Right hindlimb (tissue), 1 donor: Measurements from ENCODE around the gene FAM8A1.
"Not testable (repeated sequence)": the region's sequence is repeated elsewhere in the genome, so short reads cannot be mapped to it uniquely, and the experiment has no call there.

Experiments
- DNase-seq: peaks from one replicate; pipeline ENCODE4 v3.0.0-alpha.2; 2018

Gene FAM8A1

DNA sequence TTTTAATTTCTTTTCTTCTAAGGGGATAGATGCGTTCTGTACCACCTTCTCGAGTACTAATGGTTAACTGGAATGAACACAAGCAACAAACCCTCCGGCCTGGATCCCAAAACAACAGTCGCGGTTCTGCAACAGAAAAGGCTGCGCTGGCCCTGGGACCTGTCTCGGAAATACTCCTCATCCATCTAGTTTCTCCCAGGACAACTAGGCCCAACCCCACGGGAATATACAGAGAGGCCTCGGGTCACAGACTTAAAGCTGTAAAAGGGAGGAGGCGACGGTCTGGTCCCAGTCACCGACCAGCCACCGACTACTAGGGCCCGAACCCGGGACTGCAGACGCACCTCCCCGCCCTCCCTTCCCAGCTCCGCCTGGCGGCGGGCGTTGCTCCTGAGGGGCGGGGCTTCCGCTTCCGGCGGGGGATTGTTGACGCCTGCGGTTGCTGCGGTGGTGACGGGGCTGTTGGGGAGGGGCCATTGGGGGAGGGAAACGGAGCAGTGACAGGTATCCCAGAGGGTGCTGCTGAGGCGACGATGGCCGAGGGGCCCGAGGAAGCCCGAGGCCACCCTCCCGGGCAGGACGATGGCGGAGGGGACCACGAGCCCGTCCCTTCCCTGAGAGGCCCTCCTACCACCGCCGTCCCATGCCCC, at the start of gene FAM8A1:
Gene FAM8A1, plus strand, starts transcription at position 426 of the 650 bp plus-strand sequence. Its CDS starts 108 bp downstream, at position 534.
- DNase-seq = peak; percentile 96

DNA sequence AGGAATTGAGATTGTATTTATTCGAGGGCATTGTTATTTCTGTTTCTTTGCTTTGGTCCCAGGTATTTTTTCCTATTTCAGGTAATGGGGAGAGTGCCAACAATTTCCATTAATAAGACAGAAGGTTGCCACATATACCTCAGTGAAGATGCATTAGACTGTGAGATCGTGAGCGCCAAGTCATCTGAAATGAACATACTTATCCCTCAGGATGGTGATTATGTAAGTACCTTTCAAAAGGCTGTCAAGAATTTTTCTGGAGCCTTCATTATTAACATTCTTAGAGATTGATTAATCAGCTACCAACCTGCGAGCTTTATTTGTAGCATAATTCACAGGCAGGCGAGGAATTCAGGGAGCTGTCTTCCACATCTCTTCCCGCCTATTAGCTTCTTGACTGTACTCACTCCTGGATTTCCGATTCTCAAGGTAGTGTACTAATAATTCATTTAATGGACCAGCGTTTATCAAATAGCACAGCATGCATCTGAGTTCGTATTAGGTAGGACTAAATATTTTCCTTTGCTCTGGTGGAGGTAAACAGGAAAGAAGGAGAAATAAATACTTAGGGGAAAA, 48.6 kb upstream of the FAM8A1 start:
- DNase-seq = no peak

- peak; percentile 24 for DNase-seq
Measured at GRCh38 chr6:17552861-17553260, 47.2 kb upstream of the FAM8A1 start.

DNA sequence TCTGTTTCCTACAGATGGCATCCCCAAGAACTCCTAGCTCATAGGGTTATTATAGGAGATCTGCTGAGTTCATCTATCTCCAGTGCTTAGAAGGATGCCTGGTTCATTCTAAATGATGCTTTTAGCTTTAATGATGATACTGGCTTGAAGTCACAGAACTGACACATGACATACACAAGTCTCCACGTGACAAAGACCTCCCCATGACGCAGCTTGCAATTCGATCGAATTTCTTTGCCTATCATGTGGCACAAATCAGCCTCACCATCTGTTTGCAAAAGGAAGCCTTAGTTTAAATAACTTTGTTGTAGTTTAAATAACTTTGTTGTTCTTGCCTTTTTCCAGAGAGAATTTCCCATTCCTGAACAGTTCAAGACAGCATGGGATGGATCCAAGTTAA, 44.1 kb upstream of the FAM8A1 start:
- no peak for DNase-seq

GRCh38 chr6:17562636-17563035, 37.5 kb upstream of the FAM8A1 start:
- DNase-seq = no peak

DNA sequence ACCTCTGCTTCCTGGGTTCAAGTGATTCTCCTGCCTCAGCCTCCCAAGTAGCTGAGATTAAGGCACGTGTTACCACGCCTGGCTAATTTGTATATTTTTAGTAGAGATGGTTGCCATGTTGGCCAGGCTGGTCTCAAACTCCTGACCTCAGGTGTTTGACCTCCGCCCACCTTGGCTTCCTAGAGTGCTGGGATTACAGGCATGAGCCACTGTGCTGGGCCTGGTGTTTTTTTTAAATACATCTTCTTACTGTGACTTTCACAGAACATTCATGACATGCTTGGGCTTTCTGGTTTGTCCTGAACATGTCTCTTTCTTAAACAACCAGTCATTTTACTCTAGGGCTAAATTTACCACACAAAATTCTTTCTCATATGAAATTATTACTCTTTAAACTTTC, 34.7 kb upstream of the FAM8A1 start:
- no peak for DNase-seq

DNA sequence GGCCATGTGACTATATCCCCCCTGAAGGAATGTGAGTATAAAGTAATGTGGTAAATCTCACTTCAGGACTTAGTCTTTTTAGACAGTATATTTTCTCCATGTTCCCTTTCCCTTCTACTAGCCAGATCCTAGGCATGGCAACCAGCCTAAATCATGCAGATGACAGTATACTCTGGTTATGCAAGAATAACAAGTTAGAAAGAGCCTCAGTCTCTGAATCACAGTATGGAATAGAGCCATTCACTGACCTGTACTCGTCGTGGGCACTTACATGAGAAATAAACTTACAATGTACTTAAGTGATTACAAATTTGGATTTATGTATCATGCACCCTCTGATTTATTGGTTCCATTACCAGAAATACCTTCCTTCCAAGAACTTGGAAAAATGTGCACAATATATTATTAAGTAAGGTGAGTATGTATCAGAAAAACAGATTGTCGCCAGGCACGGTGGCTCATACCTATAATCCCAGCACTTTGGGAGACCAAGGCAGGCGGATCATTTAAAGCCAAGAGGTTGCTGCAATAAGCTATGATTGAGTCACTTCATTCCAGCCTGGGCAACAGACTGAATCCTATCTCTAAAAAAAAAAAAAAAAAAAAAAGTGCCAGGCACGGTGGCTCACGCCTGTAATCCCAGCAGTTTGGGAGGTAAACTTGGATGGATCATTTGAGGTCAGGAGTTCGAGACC, 25.1 kb upstream of the FAM8A1 start:
- no peak for DNase-seq

DNA sequence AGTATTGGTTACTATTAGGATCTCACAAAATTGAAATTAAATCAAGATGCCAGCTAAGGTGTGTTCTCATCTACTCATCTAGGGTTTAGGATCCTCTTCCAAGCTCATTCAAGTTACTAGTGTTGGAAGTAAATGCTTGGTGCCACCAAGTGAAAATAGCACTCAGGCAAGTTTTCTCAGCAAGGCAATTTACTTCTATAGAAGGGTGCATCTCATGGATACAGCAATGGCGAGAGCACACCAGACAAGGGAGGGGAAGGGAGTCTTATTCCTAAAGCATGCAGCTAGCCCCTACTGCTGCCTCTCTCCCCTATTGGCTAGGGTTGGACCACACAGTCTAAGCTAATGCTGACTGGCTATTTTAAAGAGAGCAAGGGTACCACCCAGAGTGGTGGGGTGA, 23.0 kb upstream of the FAM8A1 start:
- no peak for DNase-seq

GRCh38 chr6:17580518-17581048, 19.5 kb upstream of the FAM8A1 start:
- DNase-seq = peak; percentile 70

GRCh38 chr6:17581282-17581681, 18.8 kb upstream of the FAM8A1 start:
- not testable (repeated sequence) for DNase-seq

GRCh38 chr6:17583811-17584210, 16.3 kb upstream of the FAM8A1 start:
- DNase-seq = no peak

DNA sequence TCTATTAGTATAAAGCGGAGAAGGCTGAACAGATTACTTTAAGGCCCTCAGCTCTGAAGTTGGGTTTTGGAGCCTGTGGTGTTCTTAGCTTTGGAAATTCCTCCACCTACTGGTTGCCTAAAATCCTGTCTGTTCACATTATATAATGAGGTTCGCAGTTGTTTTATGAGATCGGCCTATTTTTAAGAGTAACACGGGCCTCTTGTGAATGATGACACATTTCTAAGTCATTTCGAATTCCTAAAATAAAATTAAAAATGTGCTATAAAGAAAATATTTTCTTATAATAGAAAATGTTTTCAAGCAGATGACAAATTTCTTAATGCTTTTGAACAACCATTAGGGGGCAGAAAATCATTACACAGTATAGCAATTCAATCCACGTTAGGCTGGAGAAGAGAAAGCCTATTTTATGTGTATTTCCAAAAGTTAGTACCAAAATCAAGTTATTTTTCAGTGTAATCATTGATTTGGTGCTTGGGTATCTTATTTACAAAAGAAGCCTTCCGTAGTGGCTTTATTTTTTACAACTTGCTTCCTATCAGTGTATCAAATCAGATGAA, 15.8 kb upstream of the FAM8A1 start:
- DNase-seq = peak; percentile 43

- DNase-seq = no peak
Measured at GRCh38 chr6:17585766-17586490, 14.2 kb upstream of the FAM8A1 start.

DNA sequence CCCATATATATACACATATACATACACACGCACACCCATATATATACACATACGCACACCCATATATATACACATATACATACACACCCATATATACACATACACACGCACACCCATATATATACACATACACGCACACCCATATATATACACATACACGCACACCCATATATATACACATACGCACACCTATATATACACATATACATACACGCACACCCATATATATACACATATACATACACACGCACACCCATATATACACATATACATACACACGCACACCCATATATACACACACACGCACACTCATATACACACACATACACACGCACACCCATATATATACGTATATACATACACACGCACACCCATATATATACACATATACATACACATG, 13.5 kb upstream of the FAM8A1 start:
- DNase-seq = not testable (repeated sequence)

DNA sequence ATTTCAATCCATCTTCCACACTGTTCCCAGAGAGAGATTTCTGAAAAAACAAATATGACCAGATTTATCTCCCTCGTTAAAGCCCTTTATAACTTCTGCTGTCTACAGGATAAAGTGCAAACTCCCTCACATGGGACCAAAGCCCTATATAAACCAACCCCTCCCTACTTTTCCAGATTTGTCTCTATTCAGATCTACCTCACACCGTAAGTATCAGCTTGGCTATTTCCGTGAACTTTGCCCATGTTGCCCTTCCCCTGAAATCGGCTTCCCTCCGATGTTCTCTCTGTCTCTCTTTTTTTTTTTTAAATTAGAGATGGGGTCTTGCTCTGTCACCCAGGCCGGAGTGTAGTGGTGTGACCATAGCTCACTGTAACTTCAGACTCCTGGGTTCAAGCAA, 12.1 kb upstream of the FAM8A1 start:
- no peak for DNase-seq

- DNase-seq = no peak
Measured at GRCh38 chr6:17589406-17590096, 10.6 kb upstream of the FAM8A1 start.

- DNase-seq = no peak
Measured at GRCh38 chr6:17591287-17591686, 8.8 kb upstream of the FAM8A1 start.

DNA sequence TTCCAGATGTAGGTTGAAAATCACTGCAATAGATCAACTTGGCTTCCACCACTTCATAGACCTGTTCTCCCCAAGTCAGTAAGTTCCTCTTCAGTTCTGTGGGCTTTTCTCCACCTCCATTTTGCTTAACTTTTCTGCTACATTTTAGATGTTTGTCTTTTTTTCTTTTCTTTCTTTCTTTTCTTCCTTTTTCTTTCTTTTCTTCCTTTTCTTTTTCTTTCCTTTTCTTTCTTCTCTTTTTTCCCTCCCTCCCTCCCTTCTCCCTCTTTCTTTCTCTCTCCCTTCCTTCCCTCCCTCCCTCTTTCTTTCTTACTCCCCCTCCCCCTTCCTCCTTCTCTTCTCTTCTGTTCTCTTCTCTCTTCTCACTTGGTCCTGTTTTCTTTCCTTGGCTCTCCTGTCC, 6.9 kb upstream of the FAM8A1 start:
- DNase-seq = no peak

GRCh38 chr6:17596085-17596484, 4.0 kb upstream of the FAM8A1 start:
- no peak for DNase-seq

DNA sequence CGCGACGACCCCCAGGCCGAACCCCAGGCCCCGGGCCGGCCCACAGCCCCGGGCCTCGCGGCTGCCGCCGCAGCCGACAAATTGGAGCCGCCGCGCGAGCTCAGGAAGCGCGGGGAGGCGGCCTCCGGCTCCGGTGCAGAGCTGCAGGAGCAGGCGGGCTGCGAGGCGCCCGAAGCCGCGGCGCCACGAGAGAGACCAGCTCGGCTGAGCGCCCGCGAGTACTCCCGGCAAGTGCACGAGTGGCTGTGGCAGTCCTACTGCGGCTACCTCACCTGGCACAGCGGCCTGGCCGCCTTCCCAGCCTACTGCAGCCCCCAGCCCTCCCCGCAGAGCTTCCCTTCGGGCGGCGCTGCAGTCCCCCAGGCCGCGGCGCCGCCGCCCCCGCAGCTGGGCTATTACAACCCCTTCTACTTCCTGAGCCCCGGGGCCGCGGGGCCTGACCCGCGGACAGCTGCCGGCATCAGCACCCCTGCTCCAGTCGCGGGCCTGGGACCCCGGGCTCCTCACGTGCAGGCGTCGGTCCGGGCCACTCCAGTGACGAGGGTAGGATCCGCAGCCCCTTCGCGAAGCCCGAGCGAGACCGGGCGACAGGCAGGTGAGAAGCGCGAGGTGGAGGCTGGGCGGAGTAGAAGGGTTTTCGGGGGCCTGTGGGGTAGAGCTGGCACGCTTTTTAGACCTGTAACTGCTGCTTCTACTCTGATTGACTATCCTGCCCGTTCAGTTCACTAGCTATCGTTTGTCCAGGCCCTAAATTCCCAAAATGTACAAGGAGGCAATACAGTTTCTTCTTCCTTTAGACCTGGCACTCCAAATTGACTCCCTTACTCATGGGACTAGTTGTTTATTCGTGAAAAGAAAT, 654 bp downstream of the FAM8A1 start:
- DNase-seq = peak; percentile 66

DNA sequence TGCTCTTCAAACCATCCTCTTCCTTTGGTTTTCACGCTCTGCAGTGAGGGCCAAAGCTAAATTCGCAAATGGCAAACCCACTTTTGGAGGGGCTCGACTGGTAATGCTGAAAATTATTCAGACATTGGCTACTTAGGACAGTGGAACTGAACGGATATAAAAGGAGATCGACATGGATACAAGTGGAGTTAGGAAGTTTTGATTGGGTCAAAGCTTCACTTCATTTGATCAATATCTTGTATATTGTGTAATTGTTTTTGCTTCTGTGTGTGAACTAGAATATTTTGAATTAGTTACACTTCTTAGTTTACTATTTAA, 1.2 kb downstream of the FAM8A1 start:
- DNase-seq = no peak

DNA sequence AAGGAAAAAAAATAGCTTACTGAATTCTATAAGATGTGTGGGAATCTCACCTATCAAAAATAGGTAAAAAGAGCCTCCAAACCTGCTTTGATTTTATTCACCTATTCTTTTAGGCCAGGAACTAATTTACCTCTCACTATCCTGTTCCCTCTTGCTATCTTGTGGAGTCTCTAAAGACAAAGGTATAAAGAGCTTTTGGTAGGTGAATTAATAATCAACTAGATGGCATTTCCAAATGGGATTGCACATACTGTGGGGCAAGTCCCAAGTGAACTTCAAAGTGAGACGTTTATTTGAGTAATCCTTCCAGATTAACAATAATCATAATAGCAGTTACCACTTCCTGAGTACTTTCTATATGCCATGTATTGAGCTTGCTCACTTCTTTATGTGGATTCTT, 2.8 kb downstream of the FAM8A1 start:
- DNase-seq = no peak
